A549 treated with ZK216348 at 1 μM for 4 hours (cell line): ENCODE results near the gene MEPCE. TPM values are rescaled to one million over a fixed set of nuclear protein-coding genes. Genes with fewer than 3 reads are reported as not detected.

Source experiments
- total RNA-seq: library from RNA; stranded (reverse); fragments of 200-300 nt; extraction: Qiagen RNA extraction; gene quantifications from 5 replicates; pipeline ENCODE4 v1.2.3, GENCODE V29; 2022; ENCODE audit warnings: low read depth

The MEPCE gene
- total RNA-seq, result 30.6 to 48.9 TPM (median 43.5 TPM) in 5 replicates

GRCh38 chr7:100429637-100430492 lies at the start of gene MEPCE:
MEPCE (plus strand) TSS chr7:100429831; CDS start chr7:100430019, 188 bp downstream.

GRCh38 chr7:100428199-100428966 lies 1.2 kb upstream of the MEPCE start, which contains the start of gene ZCWPW1:
ZCWPW1 (minus strand) TSS chr7:100428703; CDS start chr7:100420649, 8,054 bp downstream.

GRCh38 chr7:100464210-100464660 lies 34.6 kb downstream of the MEPCE start, which contains the start of gene SPACDR:
SPACDR (minus strand) TSS chr7:100464260; CDS start chr7:100464025, 235 bp downstream.

GRCh38 chr7:100478958-100479660 lies 49.5 kb downstream of the MEPCE start, which contains the start of gene TSC22D4:
TSC22D4 (minus strand) TSS chr7:100479214; CDS start chr7:100478038, 1,176 bp downstream.

Other genes starting within 250 kb of the MEPCE start
- gene PVRIG, start 209.9 kb upstream of the MEPCE start, total RNA-seq, result not detected in 5 replicates
- not detected in 5 replicates for gene SPDYE3, start 122.1 kb upstream of the MEPCE start, total RNA-seq
- gene PILRB, start 71.7 kb upstream of the MEPCE start, total RNA-seq, result 19.0 to 38.5 TPM (median 34.5 TPM) in 5 replicates
- gene PILRA, start 56.3 kb upstream of the MEPCE start, total RNA-seq, result 3.7 to 6.8 TPM (median 5.2 TPM) in 5 replicates
- gene ZCWPW1, start 1.1 kb upstream of the MEPCE start, total RNA-seq, result 0.85 to 2.1 TPM (median 1.4 TPM) in 5 replicates
- gene PPP1R35, start 6.7 kb downstream of the MEPCE start, total RNA-seq, result 30.1 to 58.1 TPM (median 57.4 TPM) in 5 replicates
- gene SPACDR, start 34.4 kb downstream of the MEPCE start, total RNA-seq, result 0.44 to 1.3 TPM (median 0.60 TPM) in 5 replicates
- 28.5 to 55.6 TPM (median 46.9 TPM) in 5 replicates for gene TSC22D4, start 49.4 kb downstream of the MEPCE start, total RNA-seq
- 1.9 to 5.7 TPM (median 4.1 TPM) in 5 replicates for gene NYAP1, start 54.1 kb downstream of the MEPCE start, total RNA-seq
- 19.0 to 38.1 TPM (median 30.3 TPM) in 5 replicates for gene AGFG2, start 109.4 kb downstream of the MEPCE start, total RNA-seq
- 0.35 to 1.8 TPM (median 0.64 TPM) in 5 replicates for gene SAP25, start 144.1 kb downstream of the MEPCE start, total RNA-seq
- gene LRCH4, start 156.3 kb downstream of the MEPCE start, total RNA-seq, result 10.0 to 21.2 TPM (median 15.0 TPM) in 5 replicates
- 0.07 to 0.40 TPM (median 0.15 TPM) in 3 of 5 replicates, not detected in the others for gene FBXO24, start 156.5 kb downstream of the MEPCE start, total RNA-seq
- 7.4 to 12.4 TPM (median 10.5 TPM) in 5 replicates for gene PCOLCE, start 172.5 kb downstream of the MEPCE start, total RNA-seq
- 14.8 to 23.1 TPM (median 20.0 TPM) in 5 replicates for gene MOSPD3, start 182.7 kb downstream of the MEPCE start, total RNA-seq
- 1.6 to 3.1 TPM (median 2.5 TPM) in 5 replicates for gene TFR2, start 211.7 kb downstream of the MEPCE start, total RNA-seq
- gene ACTL6B, start 226.6 kb downstream of the MEPCE start, total RNA-seq, result not detected in 5 replicates
- gene GNB2, start 243.9 kb downstream of the MEPCE start, total RNA-seq, result 129 to 274 TPM (median 259 TPM) in 5 replicates